Breast epithelium (tissue), 3 donors: ENCODE results near the gene TNFRSF12A.

Experiments used
- CTCF ChIP-seq, 3 donors: fragments of 450-650 bp; IDR thresholded peaks; one replicate each; pipeline ENCODE4 v1.5.1; 2016 to 2017; ENCODE audit warnings: antibody characterized with exemption in 3 of 3, mild to moderate bottlenecking in 3 of 3, moderate library complexity in 3 of 3
- POLR2A ChIP-seq: fragments of 450-650 bp; IDR thresholded peaks from one replicate; pipeline ENCODE4 v1.6.1; 2016; ENCODE audit warnings: antibody characterized with exemption, mild to moderate bottlenecking, moderate library complexity

- TF ChIP-seq CTCF (IDR thresholded peaks at IDR 0.05): no peak
- no peak for TF ChIP-seq POLR2A
Observed at GRCh38 chr16:3066440-3066748, 46.2 kb downstream of the TNFRSF12A start.
